Measurements from ENCODE around the gene EDAR.

EDAR gene

GRCh38 chr2:108938077-108938710 lies 50.8 kb downstream of the EDAR start:
- DNase-seq = no peak

GRCh38 chr2:108937367-108938017 lies 51.5 kb downstream of the EDAR start:
- DNase-seq = no peak

GRCh38 chr2:108936866-108937265 lies 52.2 kb downstream of the EDAR start:
- no peak for DNase-seq

GRCh38 chr2:108936076-108936864 lies 52.8 kb downstream of the EDAR start:
- no peak for DNase-seq

- no peak for DNase-seq
Observed at GRCh38 chr2:108935271-108935741, 53.7 kb downstream of the EDAR start.

GRCh38 chr2:108934583-108935245 lies 54.3 kb downstream of the EDAR start:
- DNase-seq = no peak

- no peak for DNase-seq
Observed at GRCh38 chr2:108934151-108934550, 54.9 kb downstream of the EDAR start.

- no peak for DNase-seq
Observed at GRCh38 chr2:108933691-108934117, 55.3 kb downstream of the EDAR start.

- DNase-seq = no peak
Observed at GRCh38 chr2:108932736-108933332, 56.2 kb downstream of the EDAR start.

GRCh38 chr2:108931372-108931771 lies 57.6 kb downstream of the EDAR start:
- no peak for DNase-seq

- no peak for DNase-seq
Observed at GRCh38 chr2:108929807-108930425, 59.1 kb downstream of the EDAR start.

- DNase-seq = no peak
Observed at GRCh38 chr2:108928660-108929377, 60.2 kb downstream of the EDAR start.

GRCh38 chr2:108927936-108928659 lies 60.9 kb downstream of the EDAR start:
- DNase-seq = peak; percentile 14

GRCh38 chr2:108927405-108927804 lies 61.6 kb downstream of the EDAR start:
- DNase-seq = no peak

- DNase-seq = no peak
Observed at GRCh38 chr2:108926561-108927380, 62.2 kb downstream of the EDAR start.

GRCh38 chr2:108925735-108926134 lies 63.3 kb downstream of the EDAR start:
- DNase-seq = no peak

- no peak for DNase-seq
Observed at GRCh38 chr2:108925286-108925685, 63.7 kb downstream of the EDAR start.

- DNase-seq = no peak
Observed at GRCh38 chr2:108924580-108925251, 64.3 kb downstream of the EDAR start.
